ENCODE results near the gene CERS6.

CERS6 gene

GRCh38 chr2:168528016-168528415, 71.9 kb downstream of the CERS6 start (continued):
- TF ChIP-seq ZNF626 (tag by site-specific recombination; IDR thresholded peaks at IDR 0.05) (no peak), ZNF394 (tag by site-specific recombination; IDR thresholded peaks at IDR 0.05; ENCODE audit: borderline replicate concordance) (no peak), ZNF658 (tag by site-specific recombination; IDR thresholded peaks at IDR 0.05) (no peak)
- TF ChIP-seq, protein P1, sequence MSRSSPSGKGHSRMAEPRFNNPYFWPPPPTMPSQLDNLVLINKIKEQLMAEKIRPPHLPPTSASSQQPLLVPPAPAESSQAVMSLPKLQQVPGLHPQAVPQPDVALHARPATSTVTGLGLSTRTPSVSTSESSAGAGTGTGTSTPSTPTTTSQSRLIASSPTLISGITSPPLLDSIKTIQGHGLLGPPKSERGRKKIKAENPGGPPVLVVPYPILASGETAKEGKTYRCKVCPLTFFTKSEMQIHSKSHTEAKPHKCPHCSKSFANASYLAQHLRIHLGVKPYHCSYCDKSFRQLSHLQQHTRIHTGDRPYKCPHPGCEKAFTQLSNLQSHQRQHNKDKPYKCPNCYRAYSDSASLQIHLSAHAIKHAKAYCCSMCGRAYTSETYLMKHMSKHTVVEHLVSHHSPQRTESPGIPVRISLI (tag by site-specific recombination; IDR thresholded peaks at IDR 0.05): no peak

- Histone ChIP-seq H3K9me3 (ENCODE audit: control insufficient read depth, insufficient read depth, low read depth, low read length) (no peaks in the 10 kb centered on the region), H3K36me3 (ENCODE audit: control insufficient read depth in 2 of 2, insufficient read depth in 1 of 2, low read length in 2 of 2) (no peaks in the 10 kb centered on the region), H3K4me1 (ENCODE audit: control insufficient read depth, insufficient read depth, low read length) (peaks cover 23% of the 10 kb centered on the region), H3K27ac (ENCODE audit: extremely low read depth, low read depth, low read length) (no peak overlapping the region), H3K4me3 (ENCODE audit: low read depth, low read length) (no peak overlapping the region)
- POLR2A ChIA-PET: no interaction called here
- TF ChIP-seq ZNF610 (tag by site-specific recombination; IDR thresholded peaks at IDR 0.05; ENCODE audit: borderline replicate concordance) (no peak), MZF1 (tag by site-specific recombination; IDR thresholded peaks at IDR 0.05; ENCODE audit: borderline replicate concordance) (no peak), ZNF426 (tag by site-specific recombination; IDR thresholded peaks at IDR 0.05) (no peak), ZNF701 (tag by site-specific recombination; IDR thresholded peaks at IDR 0.05) (no peak)
- CTCF ChIA-PET: no interaction called here
Observed at GRCh38 chr2:168528469-168528868, 72.4 kb downstream of the CERS6 start.

DNA sequence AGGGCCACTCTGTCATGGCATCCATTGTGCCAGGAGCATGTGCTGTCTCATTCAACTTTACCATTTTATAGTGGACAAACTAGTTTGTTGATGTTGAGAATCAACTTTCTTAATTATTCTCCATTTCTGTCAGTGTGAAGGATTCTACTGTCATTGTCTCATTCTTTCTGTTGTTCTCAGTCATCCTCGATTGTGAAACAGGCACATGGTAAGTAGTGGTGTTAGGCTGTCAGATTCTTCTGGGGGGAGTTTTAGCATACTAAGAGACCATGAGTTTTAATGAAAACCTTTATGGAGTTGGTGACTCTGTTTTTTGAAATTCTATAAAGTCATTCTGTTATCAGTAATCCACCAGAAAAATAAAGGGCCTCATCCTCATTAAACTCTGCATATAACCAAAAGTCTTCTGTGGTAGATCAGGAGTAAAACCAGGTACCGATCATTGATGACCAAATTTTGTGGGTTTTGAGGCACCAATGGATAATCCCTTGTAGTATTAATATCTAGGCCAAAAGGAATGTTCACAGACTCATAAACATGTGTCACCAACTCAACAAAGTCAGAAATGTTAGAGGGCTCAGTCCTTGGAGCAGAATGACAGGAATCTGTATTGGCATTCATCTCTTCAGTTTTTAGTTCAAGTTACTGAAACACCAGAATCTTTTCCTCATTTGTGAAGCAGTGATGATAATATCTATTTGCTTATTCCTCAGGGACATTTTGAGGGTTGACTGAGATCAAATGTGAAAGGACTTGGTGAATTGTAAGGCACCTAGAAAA, 73.2 kb downstream of the CERS6 start:
- CTCF ChIA-PET: no interaction called here
- TF ChIP-seq, protein P2, sequence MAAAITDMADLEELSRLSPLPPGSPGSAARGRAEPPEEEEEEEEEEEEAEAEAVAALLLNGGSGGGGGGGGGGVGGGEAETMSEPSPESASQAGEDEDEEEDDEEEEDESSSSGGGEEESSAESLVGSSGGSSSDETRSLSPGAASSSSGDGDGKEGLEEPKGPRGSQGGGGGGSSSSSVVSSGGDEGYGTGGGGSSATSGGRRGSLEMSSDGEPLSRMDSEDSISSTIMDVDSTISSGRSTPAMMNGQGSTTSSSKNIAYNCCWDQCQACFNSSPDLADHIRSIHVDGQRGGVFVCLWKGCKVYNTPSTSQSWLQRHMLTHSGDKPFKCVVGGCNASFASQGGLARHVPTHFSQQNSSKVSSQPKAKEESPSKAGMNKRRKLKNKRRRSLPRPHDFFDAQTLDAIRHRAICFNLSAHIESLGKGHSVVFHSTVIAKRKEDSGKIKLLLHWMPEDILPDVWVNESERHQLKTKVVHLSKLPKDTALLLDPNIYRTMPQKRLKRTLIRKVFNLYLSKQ (tag by site-specific recombination; IDR thresholded peaks at IDR 0.05; ENCODE audit: borderline replicate concordance): no peak
- no peak for TF ChIP-seq ZNF529 (tag by site-specific recombination; IDR thresholded peaks at IDR 0.05; ENCODE audit: insufficient replicate concordance)
- peak; percentile 53 for TF ChIP-seq ZBTB20 (tag by site-specific recombination; IDR thresholded peaks at IDR 0.05)
- TF ChIP-seq ZNF138 (tag by site-specific recombination; IDR thresholded peaks at IDR 0.05; ENCODE audit: borderline replicate concordance): no peak
- TF ChIP-seq ZNF302 (tag by site-specific recombination; IDR thresholded peaks at IDR 0.05; ENCODE audit: low read depth): no peak
- peaks cover 23% of the 10 kb centered on the region for H3K4me1 ChIP-seq (ENCODE audit: control insufficient read depth, insufficient read depth, low read length)
- POLR2A ChIA-PET: no interaction called here
- peak overlapping the region; percentile 5; the same call in 1 of the 2 replicates for H3K27ac ChIP-seq (ENCODE audit: extremely low read depth, low read depth, low read length)
- H3K36me3 ChIP-seq (ENCODE audit: control insufficient read depth in 2 of 2, insufficient read depth in 1 of 2, low read length in 2 of 2): no peaks in the 10 kb centered on the region
- no peaks in the 10 kb centered on the region for H3K9me3 ChIP-seq (ENCODE audit: control insufficient read depth, insufficient read depth, low read depth, low read length)
- H3K4me3 ChIP-seq (ENCODE audit: low read depth, low read length): no peak overlapping the region

DNA sequence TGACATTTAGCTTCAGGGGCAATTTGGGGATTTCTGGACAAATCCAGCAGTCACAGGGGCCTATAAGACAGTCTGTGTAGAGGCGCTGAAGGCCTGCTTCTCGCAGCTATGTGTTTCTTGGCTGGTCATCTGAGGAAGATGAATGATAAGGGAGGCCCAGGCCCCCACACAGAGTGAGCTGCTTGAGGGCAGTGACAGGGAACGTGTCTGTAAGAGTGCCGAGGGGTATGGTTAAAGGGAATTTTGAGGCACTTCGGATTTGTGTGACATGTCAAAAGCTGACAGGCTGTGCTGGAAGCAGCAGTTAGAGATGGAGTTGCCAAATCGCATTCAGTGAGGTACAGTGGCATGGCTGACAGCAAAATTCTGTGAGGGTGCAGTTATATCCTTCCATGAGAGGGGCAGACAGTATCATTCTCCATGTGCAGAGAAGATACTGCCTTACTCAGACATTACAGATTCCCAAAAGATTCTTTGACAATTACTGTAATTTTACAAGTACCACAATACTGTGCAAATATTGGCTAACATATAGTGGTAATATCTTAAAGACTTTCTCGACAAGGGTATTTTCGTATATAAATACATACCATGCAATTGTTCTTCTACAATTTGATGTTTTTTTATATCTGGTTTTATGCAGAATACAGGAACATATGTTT, 74.0 kb downstream of the CERS6 start:
- CTCF ChIA-PET: no interaction called here
- H3K9me3 ChIP-seq (ENCODE audit: control insufficient read depth, insufficient read depth, low read depth, low read length): no peaks in the 10 kb centered on the region
- TF ChIP-seq, protein P3, sequence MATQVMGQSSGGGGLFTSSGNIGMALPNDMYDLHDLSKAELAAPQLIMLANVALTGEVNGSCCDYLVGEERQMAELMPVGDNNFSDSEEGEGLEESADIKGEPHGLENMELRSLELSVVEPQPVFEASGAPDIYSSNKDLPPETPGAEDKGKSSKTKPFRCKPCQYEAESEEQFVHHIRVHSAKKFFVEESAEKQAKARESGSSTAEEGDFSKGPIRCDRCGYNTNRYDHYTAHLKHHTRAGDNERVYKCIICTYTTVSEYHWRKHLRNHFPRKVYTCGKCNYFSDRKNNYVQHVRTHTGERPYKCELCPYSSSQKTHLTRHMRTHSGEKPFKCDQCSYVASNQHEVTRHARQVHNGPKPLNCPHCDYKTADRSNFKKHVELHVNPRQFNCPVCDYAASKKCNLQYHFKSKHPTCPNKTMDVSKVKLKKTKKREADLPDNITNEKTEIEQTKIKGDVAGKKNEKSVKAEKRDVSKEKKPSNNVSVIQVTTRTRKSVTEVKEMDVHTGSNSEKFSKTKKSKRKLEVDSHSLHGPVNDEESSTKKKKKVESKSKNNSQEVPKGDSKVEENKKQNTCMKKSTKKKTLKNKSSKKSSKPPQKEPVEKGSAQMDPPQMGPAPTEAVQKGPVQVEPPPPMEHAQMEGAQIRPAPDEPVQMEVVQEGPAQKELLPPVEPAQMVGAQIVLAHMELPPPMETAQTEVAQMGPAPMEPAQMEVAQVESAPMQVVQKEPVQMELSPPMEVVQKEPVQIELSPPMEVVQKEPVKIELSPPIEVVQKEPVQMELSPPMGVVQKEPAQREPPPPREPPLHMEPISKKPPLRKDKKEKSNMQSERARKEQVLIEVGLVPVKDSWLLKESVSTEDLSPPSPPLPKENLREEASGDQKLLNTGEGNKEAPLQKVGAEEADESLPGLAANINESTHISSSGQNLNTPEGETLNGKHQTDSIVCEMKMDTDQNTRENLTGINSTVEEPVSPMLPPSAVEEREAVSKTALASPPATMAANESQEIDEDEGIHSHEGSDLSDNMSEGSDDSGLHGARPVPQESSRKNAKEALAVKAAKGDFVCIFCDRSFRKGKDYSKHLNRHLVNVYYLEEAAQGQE (tag by site-specific recombination; IDR thresholded peaks at IDR 0.05): no peak
- TF ChIP-seq ZBTB21 (tag by site-specific recombination; IDR thresholded peaks at IDR 0.05): no peak
- TF ChIP-seq ZNF2 (tag by site-specific recombination; IDR thresholded peaks at IDR 0.05): no peak
- TF ChIP-seq ZNF350 (tag by site-specific recombination; IDR thresholded peaks at IDR 0.05): no peak
- no peak for TF ChIP-seq BCL11A (tag by site-specific recombination; IDR thresholded peaks at IDR 0.05; ENCODE audit: low read depth)
- TF ChIP-seq SETDB1 (IDR thresholded peaks at IDR 0.05; ENCODE audit: insufficient read length, low read length): peak; percentile 42
- peak; percentile 82 for TF ChIP-seq TRIM28 (IDR thresholded peaks at IDR 0.05; ENCODE audit: borderline replicate concordance, low read length)
- TF ChIP-seq GLIS1 (tag by site-specific recombination; IDR thresholded peaks at IDR 0.05): peak; percentile 46; the same call in 1 of the 2 replicates

More for the DNA sequence above, 74.0 kb downstream of the CERS6 start:
- H3K36me3 ChIP-seq (ENCODE audit: control insufficient read depth in 2 of 2, insufficient read depth in 1 of 2, low read length in 2 of 2): no peaks in the 10 kb centered on the region
- H3K4me1 ChIP-seq (ENCODE audit: control insufficient read depth, insufficient read depth, low read length): peaks cover 21% of the 10 kb centered on the region
- POLR2A ChIA-PET: no interaction called here
- H3K4me3 ChIP-seq (ENCODE audit: low read depth, low read length): no peak overlapping the region
- H3K27ac ChIP-seq (ENCODE audit: extremely low read depth, low read depth, low read length): no peak overlapping the region
